Measurements from ENCODE around the gene IL22RA2.

IL22RA2 gene

GRCh38 chr6:137201006-137201405 lies 27.6 kb upstream of the IL22RA2 start:
- DNase-seq: no peak
- intact Hi-C loops (cut with DNase I): loop anchor here (10.0 kb wide), 1 partner anchor 106 kb away; no protein-coding TSS in a partner anchor

- intact Hi-C loops (cut with DNase I): loop anchor here (10.0 kb wide), 1 partner anchor 105 kb away; no protein-coding TSS in a partner anchor
Observed at GRCh38 chr6:137200288-137200687, 26.8 kb upstream of the IL22RA2 start.

GRCh38 chr6:137197684-137198645 lies 24.5 kb upstream of the IL22RA2 start:
- DNase-seq: no peak
- intact Hi-C loops (cut with DNase I): no loop called here

More at GRCh38 chr6:137200288-137200687, 26.8 kb upstream of the IL22RA2 start:
- DNase-seq: no peak

- no peak for DNase-seq
- intact Hi-C loops (cut with DNase I): no loop called here
Observed at GRCh38 chr6:137193256-137194070, 20.0 kb upstream of the IL22RA2 start.

GRCh38 chr6:137192821-137193220 lies 19.4 kb upstream of the IL22RA2 start:
- intact Hi-C loops (cut with DNase I): no loop called here
- DNase-seq: no peak

- intact Hi-C loops (cut with DNase I): no loop called here
- DNase-seq: no peak
Observed at GRCh38 chr6:137191670-137192069, 18.2 kb upstream of the IL22RA2 start.

- DNase-seq: no peak
Observed at GRCh38 chr6:137191236-137191635, 17.8 kb upstream of the IL22RA2 start.

GRCh38 chr6:137190583-137191094 lies 17.2 kb upstream of the IL22RA2 start:
- intact Hi-C loops (cut with DNase I): no loop called here
- no peak for DNase-seq

More at GRCh38 chr6:137191236-137191635, 17.8 kb upstream of the IL22RA2 start:
- intact Hi-C loops (cut with DNase I): no loop called here

GRCh38 chr6:137188855-137189254 lies 15.4 kb upstream of the IL22RA2 start:
- no peak for DNase-seq
- intact Hi-C loops (cut with DNase I): no loop called here

GRCh38 chr6:137185290-137185689 lies 11.8 kb upstream of the IL22RA2 start:
- intact Hi-C loops (cut with DNase I): no loop called here
- no peak for DNase-seq

GRCh38 chr6:137182654-137183073 lies 9.2 kb upstream of the IL22RA2 start:
- no peak for DNase-seq
- intact Hi-C loops (cut with DNase I): no loop called here

GRCh38 chr6:137181891-137182653 lies 8.6 kb upstream of the IL22RA2 start:
- DNase-seq: no peak
- intact Hi-C loops (cut with DNase I): no loop called here

- DNase-seq: no peak
- intact Hi-C loops (cut with DNase I): no loop called here
Observed at GRCh38 chr6:137177611-137178010, 4.2 kb upstream of the IL22RA2 start.

- intact Hi-C loops (cut with DNase I): no loop called here
Observed at GRCh38 chr6:137176729-137177128, 3.3 kb upstream of the IL22RA2 start.

GRCh38 chr6:137175868-137176245 lies 2.4 kb upstream of the IL22RA2 start:
- DNase-seq: no peak
- intact Hi-C loops (cut with DNase I): no loop called here

More at GRCh38 chr6:137176729-137177128, 3.3 kb upstream of the IL22RA2 start:
- DNase-seq: no peak

- no peak for DNase-seq
- intact Hi-C loops (cut with DNase I): no loop called here
Observed at GRCh38 chr6:137175157-137175867, 1.9 kb upstream of the IL22RA2 start.

- intact Hi-C loops (cut with DNase I): no loop called here
- DNase-seq: no peak
Observed at GRCh38 chr6:137172734-137173431, 561 bp downstream of the IL22RA2 start.

Measured in head of caudate nucleus (tissue), 42 donors.